K562 (cell line): Measurements from ENCODE around the gene MMP24OS. TPM values are rescaled to one million over a fixed set of nuclear protein-coding genes. Genes with fewer than 3 reads are reported as not detected.

ENCODE experiments used
- DNMT1 ChIP-seq: fragments of 450-650 bp; IDR thresholded peaks from 2 replicates; pipeline ENCODE4 v1.6.1; 2016; ENCODE audit warnings: antibody characterized with exemption, mild to moderate bottlenecking
- LCOR ChIP-seq: sonication (generic); formaldehyde crosslinking; IDR thresholded peaks from 2 replicates; pipeline ENCODE4 v1.8.0; 2022; ENCODE audit warnings: mild to moderate bottlenecking, missing genetic modification reagents
- MEF2D ChIP-seq: conservative IDR thresholded peaks from 2 replicates; pipeline ENCODE4 v1.6.1; 2016; ENCODE audit warnings: low read depth, missing genetic modification characterization, missing compliant biosample characterization
- PCBP1 ChIP-seq: fragments of 200-400 bp; formaldehyde crosslinking; IDR thresholded peaks from 2 replicates; pipeline ENCODE4 v1.6.1; 2018; ENCODE audit warnings: mild to moderate bottlenecking, low read depth, low read length; ENCODE audit not compliant: poor library complexity, severe bottlenecking
- RCOR1 ChIP-seq, 2 experiments: IDR thresholded peaks; 2 replicates each; pipeline ENCODE4 v1.6.1; 2012; ENCODE audit warnings: low read depth in 2 of 2, low read length in 2 of 2, borderline replicate concordance in 1 of 2, improper control_type of control experiment in 1 of 2
- SNRNP70 ChIP-seq: fragments of 200-400 bp; formaldehyde crosslinking; optimal IDR thresholded peaks from 2 replicates; pipeline ENCODE3; 2017; ENCODE audit warnings: low read depth, low read length
- TCF3 ChIP-seq: sonication (generic); formaldehyde crosslinking; IDR thresholded peaks from 2 replicates; pipeline ENCODE4 v1.4.0; 2020; ENCODE audit warnings: mild to moderate bottlenecking, missing genetic modification reagents
- TRIM24 ChIP-seq, 2 experiments: fragments of 450-650 bp; IDR thresholded peaks; 2 replicates each; pipeline ENCODE4 v1.6.1; 2016
- ZNF197 ChIP-seq: fragments of 200-800 bp; sonication (Bioruptor generic); IDR thresholded peaks from 2 replicates; pipeline ENCODE4 v1.6.1; 2016; ENCODE audit warnings: low read depth, missing genetic modification characterization, missing compliant biosample characterization
- ZNF263 ChIP-seq: sonication (generic); formaldehyde crosslinking; IDR thresholded peaks from 2 replicates; pipeline ENCODE4 v1.8.0; 2022; ENCODE audit warnings: mild to moderate bottlenecking, missing genetic modification reagents, borderline replicate concordance
- ZNF639 ChIP-seq, 2 experiments: fragments of 200-800 bp in 1 of 2; sonication (Bioruptor generic) in 1 of 2; sonication (generic) in 1 of 2; formaldehyde crosslinking in 1 of 2; IDR thresholded peaks in 1 of 2; conservative IDR thresholded peaks in 1 of 2; 2 replicates each; pipeline versions ENCODE4 v1.5.0 to v1.6.1; 2016 to 2020; ENCODE audit warnings: missing compliant biosample characterization in 1 of 2, missing genetic modification characterization in 1 of 2, missing genetic modification reagents in 1 of 2
- ZNF717 ChIP-seq: fragments of 250-450 bp; sonication (Bioruptor Pico); IDR thresholded peaks from 2 replicates; pipeline ENCODE4 v1.5.0; 2021
- polyA plus RNA-seq, 8 experiments: library from polyadenylated mRNA; depleted of rRNA in 4 of 8; stranded (reverse) in 5 of 8; unstranded in 3 of 8; fragments of >200 nt; fragmentation: Nextera tagmentation in 2 of 8; fragmentation: Illumina TruSeq in 1 of 8; extraction: Ambion mirVana in 2 of 8; extraction: Trizol in 1 of 8; gene quantifications; 2 replicates each; pipeline versions ENCODE4 v1.2.1 to v1.2.3, GENCODE V29; 2011 to 2014; ENCODE audit warnings: inconsistent platforms in 1 of 8, missing spikeins in 1 of 8
- total RNA-seq, 7 experiments: library from RNA; depleted of rRNA in 6 of 7; stranded (reverse); fragments of >200 nt in 6 of 7; fragmentation: Illumina TruSeq in 2 of 7; extraction: Trizol in 2 of 7; gene quantifications; 2 replicates each; pipeline versions ENCODE4 v1.2.1 to v1.2.3, GENCODE V29; 2011 to 2021; ENCODE audit warnings: low replicate concordance in 1 of 7

The MMP24OS gene
- total and polyA plus RNA-seq, 9 of the 15 experiments (the other 6 are each of a cell fraction or from before 2014, with no cell fraction given) = 0.92 to 41.5 (median 11.4) TPM

- TF ChIP-seq DNMT1 = no peak
- TF ChIP-seq TRIM24 (IDR thresholded peaks at IDR 0.05) = no peak
- TF ChIP-seq SNRNP70 = no peak
- TF ChIP-seq RCOR1 (IDR thresholded peaks at IDR 0.05; ENCODE audit: borderline replicate concordance in 1 of 2, low read depth in 2 of 2, low read length in 2 of 2) = peak in 1 of 2 experiments; percentile 52; a peak in 1 of 4 replicates
- no peak for TF ChIP-seq ZNF197 (CRISPR knock-in tag)
- TF ChIP-seq ZNF717 (CRISPR knock-in tag) = no peak
- peak; percentile 42; the same call in 1 of the 2 replicates for TF ChIP-seq ZNF263
- TF ChIP-seq PCBP1 = no peak
- no peak for TF ChIP-seq LCOR (CRISPR knock-in tag)
- no peak for TF ChIP-seq MEF2D
- TF ChIP-seq ZNF639 (CRISPR knock-in tag; conservative IDR thresholded peaks at IDR 0.05 in 1 of 2, IDR thresholded peaks at IDR 0.05 in 1 of 2) = no peak
- TF ChIP-seq TCF3 (CRISPR knock-in tag) = no peak
These were observed 16.4 kb upstream of the MMP24OS start (continued) for GRCh38 chr20:35294293-35294685.
